Ishikawa (cell line): ENCODE measurements around the gene ESR2.

ENCODE experiments used
- CEBPB ChIP-seq: IDR thresholded peaks from 2 replicates; pipeline ENCODE4 v1.6.1; 2012
- CREB1 ChIP-seq: IDR thresholded peaks from 2 replicates; pipeline ENCODE4 v1.6.1; 2012; ENCODE audit warnings: low read depth
- EGR1 ChIP-seq: IDR thresholded peaks from 2 replicates; pipeline ENCODE4 v1.6.1; 2012
- EP300 ChIP-seq: IDR thresholded peaks from 2 replicates; pipeline ENCODE4 v1.6.1; 2012; ENCODE audit warnings: borderline replicate concordance
- FOXM1 ChIP-seq: IDR thresholded peaks from 2 replicates; pipeline ENCODE4 v1.6.1; 2012; ENCODE audit warnings: low read depth, borderline replicate concordance
- NFIC ChIP-seq: IDR thresholded peaks from 2 replicates; pipeline ENCODE4 v1.6.1; 2012
- RAD21 ChIP-seq: IDR thresholded peaks from 2 replicates; pipeline ENCODE4 v1.6.1; 2012; ENCODE audit warnings: low read depth
- TAF1 ChIP-seq: IDR thresholded peaks from 2 replicates; pipeline ENCODE4 v1.6.1; 2012; ENCODE audit warnings: low read depth, mild to moderate bottlenecking
- TCF12 ChIP-seq: IDR thresholded peaks from 2 replicates; pipeline ENCODE4 v1.6.1; 2012; ENCODE audit warnings: low read depth
- TEAD4 ChIP-seq: IDR thresholded peaks from 2 replicates; pipeline ENCODE4 v1.6.1; 2012
- YY1 ChIP-seq: IDR thresholded peaks from 2 replicates; pipeline ENCODE4 v1.6.1; 2012; ENCODE audit warnings: low read depth
- ZBTB7A ChIP-seq: IDR thresholded peaks from 2 replicates; pipeline ENCODE4 v1.6.1; 2012; ENCODE audit warnings: low read depth
- TF ChIP-seq, protein P1 (sequence below): IDR thresholded peaks from 2 replicates; pipeline ENCODE4 v1.6.1; 2012
- TF ChIP-seq, protein P2 (sequence below): IDR thresholded peaks from 2 replicates; pipeline ENCODE4 v1.6.1; 2012; ENCODE audit warnings: low read depth, mild to moderate bottlenecking
- TF ChIP-seq, protein P3 (sequence below): IDR thresholded peaks from 2 replicates; pipeline ENCODE4 v1.6.1; 2012

ESR2 gene

DNA sequence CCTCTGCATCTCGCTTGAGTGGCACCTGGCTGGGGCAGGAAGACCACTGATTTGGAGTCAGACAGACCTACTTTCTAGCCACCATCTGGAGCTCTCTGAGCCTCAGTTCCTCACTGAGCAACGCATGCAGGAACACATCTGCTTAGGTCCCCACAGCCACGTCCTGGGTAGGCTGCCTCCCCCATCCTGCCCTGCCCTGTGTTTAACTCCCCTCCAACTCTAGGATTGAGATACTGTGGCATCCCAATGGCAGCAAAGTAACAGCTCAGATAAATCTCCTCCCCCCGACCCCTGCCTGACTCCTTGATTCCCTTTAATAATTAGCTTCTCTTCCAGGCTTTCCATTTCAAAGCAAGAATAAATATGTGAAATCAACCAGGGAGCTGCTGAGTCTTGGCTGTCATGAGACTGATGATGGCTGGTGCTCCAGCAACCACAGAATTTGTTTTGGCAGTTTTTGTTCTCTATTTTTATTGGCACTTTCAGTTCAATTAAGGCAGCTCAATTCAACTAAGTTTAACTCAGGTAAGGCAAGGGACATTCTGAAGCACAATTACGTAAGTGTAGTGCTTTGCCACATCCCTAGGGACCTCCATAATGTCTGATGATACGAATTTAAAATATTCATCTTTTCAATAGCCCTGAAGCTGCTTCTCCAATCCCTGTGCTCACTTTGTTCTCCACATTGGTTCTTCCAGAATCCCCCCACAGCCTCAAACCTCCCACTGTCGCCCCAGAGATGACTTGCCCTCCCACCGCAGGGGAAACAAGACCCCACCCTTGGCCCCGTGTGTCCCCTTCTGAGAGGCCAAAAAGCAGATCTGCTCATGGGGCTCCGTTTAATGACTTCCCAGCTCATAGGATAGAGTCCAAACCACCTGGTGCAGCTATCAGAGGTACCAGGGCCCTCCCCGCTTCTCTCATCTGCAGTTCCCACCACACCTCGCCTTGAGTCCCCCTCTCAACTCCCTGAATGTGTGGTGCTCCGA is 58.2 kb downstream of the ESR2 start:
- TF ChIP-seq TCF12 (no peak), EP300 (no peak), RAD21 (no peak), CEBPB (no peak)
- TF ChIP-seq, protein P1, sequence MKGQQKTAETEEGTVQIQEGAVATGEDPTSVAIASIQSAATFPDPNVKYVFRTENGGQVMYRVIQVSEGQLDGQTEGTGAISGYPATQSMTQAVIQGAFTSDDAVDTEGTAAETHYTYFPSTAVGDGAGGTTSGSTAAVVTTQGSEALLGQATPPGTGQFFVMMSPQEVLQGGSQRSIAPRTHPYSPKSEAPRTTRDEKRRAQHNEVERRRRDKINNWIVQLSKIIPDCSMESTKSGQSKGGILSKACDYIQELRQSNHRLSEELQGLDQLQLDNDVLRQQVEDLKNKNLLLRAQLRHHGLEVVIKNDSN, result no peak

DNA sequence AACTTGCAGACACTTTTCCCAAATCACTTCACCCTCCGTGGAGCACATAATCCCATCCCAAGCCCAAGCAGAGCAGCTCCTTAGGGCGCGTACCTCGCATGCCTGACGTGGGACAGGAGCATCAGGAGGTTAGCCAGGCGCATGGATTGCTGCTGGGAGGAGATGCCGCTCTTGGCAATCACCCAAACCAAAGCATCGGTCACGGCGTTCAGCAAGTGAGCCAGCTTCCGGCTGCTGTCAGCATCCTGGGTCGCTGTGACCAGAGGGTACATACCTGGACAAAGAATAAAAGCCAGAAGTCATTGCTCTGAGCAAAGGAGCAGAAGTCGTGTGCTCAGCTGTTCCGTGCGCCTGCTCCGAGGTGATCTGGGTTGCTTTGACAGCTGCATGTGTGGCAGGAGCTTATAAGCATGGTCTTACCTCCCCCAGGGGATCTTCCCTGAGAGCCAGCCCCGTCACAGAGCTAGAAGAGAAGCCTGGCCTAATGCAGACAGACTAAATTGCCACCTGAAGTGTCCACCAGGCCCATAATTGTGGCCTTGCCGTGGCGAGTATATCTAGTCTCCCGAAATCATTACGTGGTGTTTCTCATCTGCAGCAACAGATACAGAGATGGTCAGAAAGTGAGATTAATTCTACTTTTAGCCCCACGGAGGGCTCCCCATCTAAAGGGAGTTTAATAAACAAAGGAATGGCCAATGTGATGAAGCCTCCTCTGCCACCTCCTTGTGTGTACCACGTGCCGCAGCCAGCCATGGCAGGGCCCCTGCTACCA is 59.1 kb downstream of the ESR2 start:
- TF ChIP-seq, protein P2, sequence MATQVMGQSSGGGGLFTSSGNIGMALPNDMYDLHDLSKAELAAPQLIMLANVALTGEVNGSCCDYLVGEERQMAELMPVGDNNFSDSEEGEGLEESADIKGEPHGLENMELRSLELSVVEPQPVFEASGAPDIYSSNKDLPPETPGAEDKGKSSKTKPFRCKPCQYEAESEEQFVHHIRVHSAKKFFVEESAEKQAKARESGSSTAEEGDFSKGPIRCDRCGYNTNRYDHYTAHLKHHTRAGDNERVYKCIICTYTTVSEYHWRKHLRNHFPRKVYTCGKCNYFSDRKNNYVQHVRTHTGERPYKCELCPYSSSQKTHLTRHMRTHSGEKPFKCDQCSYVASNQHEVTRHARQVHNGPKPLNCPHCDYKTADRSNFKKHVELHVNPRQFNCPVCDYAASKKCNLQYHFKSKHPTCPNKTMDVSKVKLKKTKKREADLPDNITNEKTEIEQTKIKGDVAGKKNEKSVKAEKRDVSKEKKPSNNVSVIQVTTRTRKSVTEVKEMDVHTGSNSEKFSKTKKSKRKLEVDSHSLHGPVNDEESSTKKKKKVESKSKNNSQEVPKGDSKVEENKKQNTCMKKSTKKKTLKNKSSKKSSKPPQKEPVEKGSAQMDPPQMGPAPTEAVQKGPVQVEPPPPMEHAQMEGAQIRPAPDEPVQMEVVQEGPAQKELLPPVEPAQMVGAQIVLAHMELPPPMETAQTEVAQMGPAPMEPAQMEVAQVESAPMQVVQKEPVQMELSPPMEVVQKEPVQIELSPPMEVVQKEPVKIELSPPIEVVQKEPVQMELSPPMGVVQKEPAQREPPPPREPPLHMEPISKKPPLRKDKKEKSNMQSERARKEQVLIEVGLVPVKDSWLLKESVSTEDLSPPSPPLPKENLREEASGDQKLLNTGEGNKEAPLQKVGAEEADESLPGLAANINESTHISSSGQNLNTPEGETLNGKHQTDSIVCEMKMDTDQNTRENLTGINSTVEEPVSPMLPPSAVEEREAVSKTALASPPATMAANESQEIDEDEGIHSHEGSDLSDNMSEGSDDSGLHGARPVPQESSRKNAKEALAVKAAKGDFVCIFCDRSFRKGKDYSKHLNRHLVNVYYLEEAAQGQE, result no peak
- TF ChIP-seq RAD21, result no peak
- TF ChIP-seq, protein P1, result no peak
- TF ChIP-seq EGR1, result no peak
- 0 out of 2 replicates have a peak, but pooled peaks have one; percentile 13 for TF ChIP-seq NFIC
- no peak for TF ChIP-seq TAF1

DNA sequence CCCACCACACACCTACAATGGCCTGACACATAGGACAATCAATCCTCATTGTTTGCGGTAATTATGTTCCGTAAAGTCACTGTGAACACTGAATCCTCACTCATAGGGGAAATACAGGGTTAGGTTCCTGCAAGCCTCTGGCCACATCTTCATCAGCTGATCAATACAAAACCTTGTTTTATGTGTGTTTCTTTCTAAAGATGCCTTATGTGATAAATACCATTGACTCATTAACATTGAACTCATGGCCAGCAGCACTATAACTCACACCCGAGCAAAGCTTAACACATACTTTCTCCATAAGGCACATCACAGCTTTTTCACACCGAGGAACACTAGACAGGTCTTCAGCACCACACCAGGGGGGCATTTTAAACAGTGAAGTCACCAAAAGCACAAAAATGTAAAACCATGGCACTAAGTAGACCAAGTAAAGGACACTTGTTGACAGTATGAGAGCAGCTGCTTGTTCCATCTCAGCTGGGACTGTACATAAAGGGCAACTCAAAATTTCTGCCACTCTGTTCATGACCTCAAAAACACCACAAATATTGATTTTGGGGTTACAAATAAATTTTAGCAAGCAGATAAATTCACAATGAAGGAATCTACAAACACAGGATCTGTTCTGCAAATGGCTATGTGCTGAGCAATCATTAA is 60.5 kb downstream of the ESR2 start:
- TF ChIP-seq CEBPB, result no peak
- TF ChIP-seq, protein P1, result no peak
- TF ChIP-seq, protein P3, sequence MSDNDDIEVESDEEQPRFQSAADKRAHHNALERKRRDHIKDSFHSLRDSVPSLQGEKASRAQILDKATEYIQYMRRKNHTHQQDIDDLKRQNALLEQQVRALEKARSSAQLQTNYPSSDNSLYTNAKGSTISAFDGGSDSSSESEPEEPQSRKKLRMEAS, result no peak
- TF ChIP-seq EGR1, result no peak
- TF ChIP-seq EP300, result no peak
- no peak for TF ChIP-seq FOXM1
- no peak for TF ChIP-seq CREB1
- TF ChIP-seq TCF12, result no peak
- TF ChIP-seq, protein P2, result no peak
- no peak for TF ChIP-seq TAF1
- no peak for TF ChIP-seq ZBTB7A
- no peak for TF ChIP-seq NFIC
- TF ChIP-seq YY1, result no peak

DNA sequence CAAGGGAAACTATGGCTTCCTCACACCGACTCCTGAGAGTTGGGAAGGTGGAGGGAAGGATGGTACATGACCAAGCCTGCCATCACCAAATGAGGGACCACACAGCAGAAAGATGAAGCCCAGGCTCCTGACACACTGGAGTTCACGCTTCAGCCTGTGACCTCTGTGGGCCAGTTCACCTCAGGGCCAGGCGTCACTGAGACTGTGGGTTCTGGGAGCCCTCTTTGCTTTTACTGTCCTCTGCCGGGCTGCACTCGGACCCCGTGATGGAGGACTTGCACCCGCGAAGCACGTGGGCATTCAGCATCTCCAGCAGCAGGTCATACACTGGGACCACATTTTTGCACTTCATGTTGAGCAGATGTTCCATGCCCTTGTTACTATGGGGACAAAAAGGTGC is 61.2 kb downstream of the ESR2 start:
- no peak for TF ChIP-seq NFIC
- no peak for TF ChIP-seq EP300
- no peak for TF ChIP-seq CEBPB
- TF ChIP-seq, protein P3, result no peak
- no peak for TF ChIP-seq TAF1
- TF ChIP-seq YY1, result no peak
- no peak for TF ChIP-seq EGR1
- no peak for TF ChIP-seq TCF12
- TF ChIP-seq FOXM1, result no peak
- no peak for TF ChIP-seq ZBTB7A
- TF ChIP-seq, protein P2, result no peak
- TF ChIP-seq, protein P1, result no peak
- no peak for TF ChIP-seq TEAD4
- TF ChIP-seq CREB1, result no peak
